ENCODE results near the gene YIPF1.
"Not testable (repeated sequence)": the region's sequence is repeated elsewhere in the genome, so short reads cannot be mapped to it uniquely, and the experiment has no call there.

DNA sequence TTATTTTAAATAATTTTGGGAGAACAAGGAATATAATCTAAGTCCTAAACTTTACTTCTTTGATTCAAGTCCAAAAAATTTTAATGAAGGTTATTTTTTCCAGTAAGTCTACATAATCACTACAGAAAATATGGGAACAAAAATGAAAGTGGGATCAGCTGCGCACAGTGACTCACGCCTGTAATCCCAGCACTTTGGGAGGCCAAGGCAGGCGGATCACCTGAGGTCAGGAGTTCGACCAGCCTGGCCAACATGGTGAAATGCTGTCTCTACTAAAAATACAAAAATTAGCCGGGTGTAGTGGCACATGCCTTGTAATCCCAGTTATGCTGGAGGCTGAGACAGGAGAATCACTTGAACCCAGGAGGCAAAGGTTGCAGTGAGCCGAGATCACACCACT is 6.0 kb downstream of the YIPF1 start:
- TF ChIP-seq, protein P1, sequence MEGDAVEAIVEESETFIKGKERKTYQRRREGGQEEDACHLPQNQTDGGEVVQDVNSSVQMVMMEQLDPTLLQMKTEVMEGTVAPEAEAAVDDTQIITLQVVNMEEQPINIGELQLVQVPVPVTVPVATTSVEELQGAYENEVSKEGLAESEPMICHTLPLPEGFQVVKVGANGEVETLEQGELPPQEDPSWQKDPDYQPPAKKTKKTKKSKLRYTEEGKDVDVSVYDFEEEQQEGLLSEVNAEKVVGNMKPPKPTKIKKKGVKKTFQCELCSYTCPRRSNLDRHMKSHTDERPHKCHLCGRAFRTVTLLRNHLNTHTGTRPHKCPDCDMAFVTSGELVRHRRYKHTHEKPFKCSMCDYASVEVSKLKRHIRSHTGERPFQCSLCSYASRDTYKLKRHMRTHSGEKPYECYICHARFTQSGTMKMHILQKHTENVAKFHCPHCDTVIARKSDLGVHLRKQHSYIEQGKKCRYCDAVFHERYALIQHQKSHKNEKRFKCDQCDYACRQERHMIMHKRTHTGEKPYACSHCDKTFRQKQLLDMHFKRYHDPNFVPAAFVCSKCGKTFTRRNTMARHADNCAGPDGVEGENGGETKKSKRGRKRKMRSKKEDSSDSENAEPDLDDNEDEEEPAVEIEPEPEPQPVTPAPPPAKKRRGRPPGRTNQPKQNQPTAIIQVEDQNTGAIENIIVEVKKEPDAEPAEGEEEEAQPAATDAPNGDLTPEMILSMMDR (IDR thresholded peaks at IDR 0.05): not testable (repeated sequence)
- not testable (repeated sequence) for TF ChIP-seq POLR2AphosphoS5 (IDR thresholded peaks at IDR 0.05); EP300 (IDR thresholded peaks at IDR 0.05); POLR2A (IDR thresholded peaks at IDR 0.05; ENCODE audit: low read depth)
